Measurements from ENCODE around the gene ITGA11. TPM values are rescaled to one million over a fixed set of nuclear protein-coding genes. Genes with fewer than 3 reads are reported as not detected.

Gene ITGA11
- total and polyA plus RNA-seq, 2 of the 13 experiments (the other 11 are each of a cell fraction or from before 2014, with no cell fraction given): not detected

- TF ChIP-seq NR2F1 (CRISPR knock-in tag; IDR thresholded peaks at IDR 0.05): no peak
- no peak for TF ChIP-seq ZNF710 (CRISPR knock-in tag; IDR thresholded peaks at IDR 0.05; ENCODE audit: borderline replicate concordance)
- TF ChIP-seq ZBTB7B (CRISPR knock-in tag; IDR thresholded peaks at IDR 0.05): no peak
- peak; percentile 84 for TF ChIP-seq ZFP36 (IDR thresholded peaks at IDR 0.05; ENCODE audit: borderline replicate concordance, low read depth, low read length, partially characterized antibody)
- no peak for TF ChIP-seq KAT2B (IDR thresholded peaks at IDR 0.05; ENCODE audit: borderline replicate concordance, low read depth, low read length)
- TF ChIP-seq PRDM4 (CRISPR knock-in tag; IDR thresholded peaks at IDR 0.05; ENCODE audit: borderline replicate concordance): no peak
- no peak for TF ChIP-seq CENPT (CRISPR knock-in tag; IDR thresholded peaks at IDR 0.05; ENCODE audit: low read depth)
Measured at GRCh38 chr15:68279779-68280753, 151.9 kb downstream of the ITGA11 start (continued).
